Neural crest cell (in vitro differentiated cells): ENCODE results near the gene PCP4. TPM values are rescaled to one million over a fixed set of nuclear protein-coding genes. Genes with fewer than 3 reads are reported as not detected.

Experiments
- DNase-seq: peaks from one replicate; pipeline ENCODE4 v3.0.0; 2021; ENCODE audit warnings: low read depth, mixed read lengths, low spot score
- H3K27ac Mint-ChIP-seq: one replicate; pipeline ENCODE4 v1.8.0; 2021; ENCODE audit warnings: mild to moderate bottlenecking, mixed read lengths; ENCODE audit not compliant: unreplicated experiment
- H3K27me3 Mint-ChIP-seq: 2 replicates; pipeline ENCODE4 v1.8.0; 2021; ENCODE audit warnings: low read depth, mild to moderate bottlenecking, mixed read lengths
- H3K36me3 Mint-ChIP-seq: 2 replicates; pipeline ENCODE4 v1.8.0; 2021; ENCODE audit warnings: low read depth, mild to moderate bottlenecking, mixed read lengths
- H3K4me1 Mint-ChIP-seq: 2 replicates; pipeline ENCODE4 v1.8.0; 2021; ENCODE audit warnings: mixed read lengths
- H3K4me3 Mint-ChIP-seq: one replicate; pipeline ENCODE4 v1.8.0; 2021; ENCODE audit warnings: mild to moderate bottlenecking, mixed read lengths
- H3K9me3 Mint-ChIP-seq: 2 replicates; pipeline ENCODE4 v1.8.0; 2021; ENCODE audit warnings: mixed read lengths
- CTCF ChIP-seq: fragments of 200-600 bp; sonication (generic); conservative IDR thresholded peaks from 2 replicates; pipeline ENCODE4 v1.5.0; 2021; ENCODE audit warnings: antibody characterized with exemption, mild to moderate bottlenecking
- total RNA-seq: library from RNA; stranded (reverse); gene quantifications from 2 replicates; pipeline ENCODE4 v1.2.1, GENCODE V29; 2021

The PCP4 gene
- total RNA-seq, 1 donor from 2014 or later = 1.1 TPM

GRCh38 chr21:39904457-39904856 is 37.2 kb downstream of the PCP4 start:
- no peaks in the 10 kb centered on the region for H3K9me3 Mint-ChIP-seq
- no peak for TF ChIP-seq CTCF
- H3K27ac Mint-ChIP-seq = no peak overlapping the region
- H3K27me3 Mint-ChIP-seq = peaks cover 7% of the 10 kb centered on the region
- H3K4me1 Mint-ChIP-seq = no peaks in the 10 kb centered on the region
- H3K4me3 Mint-ChIP-seq = no peak overlapping the region
- no peaks in the 10 kb centered on the region for H3K36me3 Mint-ChIP-seq
- no peak for DNase-seq

DNA sequence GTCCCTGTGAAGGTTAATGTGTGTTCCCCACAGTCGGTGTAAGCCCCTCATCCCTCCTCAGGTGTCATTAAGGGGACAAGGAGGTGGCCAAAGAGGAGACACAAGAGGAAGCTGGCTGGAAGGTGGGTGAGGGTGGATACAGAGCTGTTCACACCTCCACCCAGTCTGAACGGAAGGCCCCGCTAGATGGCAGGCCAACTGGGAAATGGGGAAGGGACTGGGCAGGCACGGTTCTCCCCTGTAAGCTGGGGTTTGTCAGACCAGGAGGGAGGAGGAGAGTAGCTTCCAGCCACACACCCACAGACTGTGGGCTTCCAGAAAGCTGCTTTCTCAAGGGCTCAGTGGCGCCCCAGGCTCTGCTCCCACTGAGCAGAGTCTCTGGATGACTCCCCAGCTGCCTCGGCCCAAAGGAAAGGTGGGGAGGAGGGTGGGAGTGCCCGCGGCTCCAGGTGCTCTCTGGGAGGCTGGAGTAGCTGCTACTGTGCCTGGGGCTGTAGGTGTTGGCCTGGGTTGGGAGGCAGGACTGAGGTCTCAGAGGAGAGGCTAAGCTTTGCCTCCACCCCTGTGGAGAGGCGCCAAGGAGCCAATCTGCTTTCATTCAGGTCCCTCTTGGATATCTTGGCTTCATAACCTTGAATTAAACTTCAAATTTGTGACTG is 41.2 kb downstream of the PCP4 start:
- peaks cover 8% of the 10 kb centered on the region for H3K4me1 Mint-ChIP-seq
- TF ChIP-seq CTCF = no peak
- H3K4me3 Mint-ChIP-seq = no peak overlapping the region
- H3K27ac Mint-ChIP-seq = no peak overlapping the region
- no peaks in the 10 kb centered on the region for H3K9me3 Mint-ChIP-seq
- no peak for DNase-seq
- H3K36me3 Mint-ChIP-seq = no peaks in the 10 kb centered on the region
- H3K27me3 Mint-ChIP-seq = peaks cover 7% of the 10 kb centered on the region

DNA sequence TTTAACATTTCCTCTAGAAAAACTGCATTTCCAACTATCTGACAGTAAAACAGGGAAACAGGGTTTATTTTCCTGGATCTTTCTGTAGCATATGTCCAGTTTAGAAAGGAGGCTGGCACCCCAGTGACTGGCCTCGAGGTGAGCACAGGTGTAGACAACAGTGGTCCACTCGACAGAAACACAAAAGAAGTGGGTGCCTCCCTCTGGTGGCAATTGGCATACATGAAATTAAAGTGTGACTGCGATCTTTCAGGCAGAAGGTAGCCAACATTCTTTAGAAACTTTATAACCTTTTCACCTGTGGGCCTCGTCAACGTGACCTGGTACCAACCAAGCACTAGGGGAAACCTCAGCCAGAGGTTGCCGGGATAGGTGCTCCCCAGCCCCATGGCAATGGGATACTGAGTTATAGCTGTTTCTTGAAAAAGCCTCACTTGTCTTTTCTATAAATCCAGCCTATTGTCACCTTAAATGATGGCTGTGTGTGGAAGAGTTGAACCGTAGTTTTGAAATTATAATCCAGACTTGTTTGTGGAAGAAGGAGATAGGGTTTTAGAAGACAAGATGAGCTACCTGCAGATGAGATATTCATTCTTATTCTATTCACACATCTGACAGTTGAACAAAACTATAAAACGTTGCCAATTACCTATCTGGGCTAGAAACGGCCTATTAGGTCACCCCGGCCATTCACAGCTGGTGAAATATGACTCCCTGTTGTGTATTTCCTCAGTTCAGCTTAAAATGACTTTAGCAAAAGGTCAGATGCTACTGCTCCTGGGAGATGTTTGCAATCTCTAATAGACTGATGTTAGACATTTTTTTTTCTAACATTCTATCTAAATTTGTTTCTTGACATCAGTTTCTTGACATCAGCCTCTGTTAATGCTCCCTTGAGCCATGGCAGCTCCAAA is 44.3 kb downstream of the PCP4 start:
- peaks cover 11% of the 10 kb centered on the region for H3K4me1 Mint-ChIP-seq
- no peak for DNase-seq
- no peaks in the 10 kb centered on the region for H3K36me3 Mint-ChIP-seq
- peak; percentile 44 for TF ChIP-seq CTCF
- H3K9me3 Mint-ChIP-seq = peaks cover under 1% of the 10 kb centered on the region
- H3K4me3 Mint-ChIP-seq = no peak overlapping the region
- H3K27me3 Mint-ChIP-seq = peaks cover 2% of the 10 kb centered on the region
- no peak overlapping the region for H3K27ac Mint-ChIP-seq

DNA sequence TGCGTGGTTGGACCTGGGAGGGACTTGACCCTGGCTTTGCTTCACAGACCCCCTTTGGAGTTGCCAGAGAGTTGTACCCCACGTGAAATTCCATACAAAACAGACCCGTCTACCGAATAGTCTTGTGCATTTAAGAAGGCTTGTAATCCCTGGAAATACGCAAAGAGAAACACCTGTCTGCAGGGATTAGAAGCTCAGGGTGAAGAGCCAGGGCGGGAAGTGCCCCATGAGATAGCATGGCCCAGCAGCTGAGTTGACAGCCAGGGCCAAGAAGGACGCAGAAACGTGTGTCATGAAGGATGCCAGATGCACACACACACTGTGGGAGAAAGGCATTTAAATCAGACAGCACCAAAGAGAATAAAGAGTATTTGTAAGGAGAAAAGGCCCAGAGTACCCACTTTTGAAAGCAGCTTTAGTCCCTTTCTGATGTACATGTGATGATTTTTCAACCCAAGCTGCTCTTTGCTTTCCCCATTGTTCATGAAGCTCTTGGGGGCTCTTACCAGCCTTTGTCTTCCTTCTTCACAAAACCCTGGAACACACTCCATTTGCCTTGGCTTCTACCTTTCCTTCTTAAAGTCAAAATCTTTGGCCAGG is 46.6 kb downstream of the PCP4 start:
- no peak for TF ChIP-seq CTCF
- Mint-ChIP-seq H3K27me3 (peaks cover 4% of the 10 kb centered on the region), H3K36me3 (no peaks in the 10 kb centered on the region), H3K4me1 (peaks cover 20% of the 10 kb centered on the region), H3K4me3 (no peak overlapping the region), H3K9me3 (peaks cover 2% of the 10 kb centered on the region), H3K27ac (peak overlapping the region; percentile 14)
- no peak for DNase-seq

DNA sequence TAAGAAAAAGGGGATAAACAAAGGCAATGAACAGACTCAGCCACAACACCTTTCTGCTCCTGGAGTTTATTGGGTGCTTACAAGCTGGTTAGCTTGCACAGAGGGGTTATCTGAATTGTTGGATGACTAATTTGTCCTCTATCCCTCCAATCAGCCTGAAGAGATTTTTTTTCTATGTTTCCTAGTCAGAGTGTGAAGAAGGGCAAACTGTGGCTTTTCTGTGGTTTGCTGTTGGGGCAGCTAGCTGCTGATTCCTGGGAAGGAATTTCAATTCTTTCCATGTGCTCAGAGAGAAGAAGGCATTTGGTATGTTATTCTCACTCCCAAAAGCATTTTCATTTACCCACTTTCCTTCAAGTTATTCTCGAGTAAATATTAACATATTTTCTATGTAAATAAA is 48.6 kb downstream of the PCP4 start:
- no peaks in the 10 kb centered on the region for H3K36me3 Mint-ChIP-seq
- TF ChIP-seq CTCF = no peak
- H3K4me3 Mint-ChIP-seq = no peak overlapping the region
- H3K9me3 Mint-ChIP-seq = peaks cover 2% of the 10 kb centered on the region
- DNase-seq = no peak
- no peak overlapping the region for H3K27ac Mint-ChIP-seq
- peaks cover 24% of the 10 kb centered on the region for H3K4me1 Mint-ChIP-seq
- peaks cover 4% of the 10 kb centered on the region for H3K27me3 Mint-ChIP-seq
